ENCODE data around the gene CEP164. TPM values are rescaled to one million over a fixed set of nuclear protein-coding genes. Genes with fewer than 3 reads are reported as not detected.

CEP164 gene
- total RNA-seq, 4 donors from 2014 or later = 3.4 to 9.2 (median 5.8) TPM

DNA sequence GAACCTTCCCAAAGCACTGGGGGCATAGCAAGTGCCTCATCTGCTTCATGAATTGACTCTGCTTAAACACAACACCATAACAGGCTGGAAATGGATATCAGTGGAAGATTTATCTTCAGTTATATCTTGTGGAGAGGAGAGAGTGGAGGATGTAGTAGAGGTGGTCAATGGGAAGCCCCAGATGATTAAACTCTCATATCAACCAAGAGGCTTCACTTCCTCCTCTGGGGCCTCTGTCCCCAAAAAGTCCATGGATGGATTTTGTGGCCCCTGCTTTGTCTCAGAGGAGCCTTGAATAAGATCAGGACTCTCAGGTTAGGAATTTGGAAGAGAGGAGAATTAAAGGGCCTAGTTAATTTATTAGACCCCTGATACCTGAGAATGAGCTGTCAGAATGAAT is 106.1 kb downstream of the CEP164 start:
- intact Hi-C loops (cut with DNase I; ENCODE audit: low total_unique reads) = no loop called here
- Histone ChIP-seq H3K4me1 (no peaks in the 10 kb centered on the region), H3K27ac (no peak overlapping the region), H3K9me3 (no peaks in the 10 kb centered on the region), H3K27me3 (no peaks in the 10 kb centered on the region), H3K36me3 (no peaks in the 10 kb centered on the region), H3K4me3 (no peak overlapping the region)
- no peak for ATAC-seq
- in situ Hi-C loops (cut with MboI; ENCODE audit: low sequenced_read_pairs in 4 of 4) = loop anchor here in 1 of 4 donors (25.0 kb wide), 1 partner anchor 629 kb away; no protein-coding TSS in a partner anchor
- DNase-seq = no peak
- TF ChIP-seq POLR2A (IDR thresholded peaks at IDR 0.05) = no peak
- TF ChIP-seq CTCF (IDR thresholded peaks at IDR 0.05 in 4 of 5, conservative IDR thresholded peaks at IDR 0.05 in 1 of 5) = no peak

GRCh38 chr11:117434481-117434880 is 106.8 kb downstream of the CEP164 start:
- intact Hi-C loops (cut with DNase I; ENCODE audit: low total_unique reads) = no loop called here
- DNase-seq (no peak), ATAC-seq (no peak)
- no peaks in the 10 kb centered on the region for H3K36me3 ChIP-seq
- no peak overlapping the region for H3K4me3 ChIP-seq
- no peaks in the 10 kb centered on the region for H3K4me1 ChIP-seq
- TF ChIP-seq POLR2A (IDR thresholded peaks at IDR 0.05) (no peak), CTCF (IDR thresholded peaks at IDR 0.05 in 4 of 5, conservative IDR thresholded peaks at IDR 0.05 in 1 of 5) (no peak)
- no peaks in the 10 kb centered on the region for H3K27me3 ChIP-seq
- no peak overlapping the region for H3K27ac ChIP-seq
- in situ Hi-C loops (cut with MboI; ENCODE audit: low sequenced_read_pairs in 4 of 4) = loop anchor here in 1 of 4 donors (25.0 kb wide), 1 partner anchor 628 kb away; no protein-coding TSS in a partner anchor
- H3K9me3 ChIP-seq = no peaks in the 10 kb centered on the region

DNA sequence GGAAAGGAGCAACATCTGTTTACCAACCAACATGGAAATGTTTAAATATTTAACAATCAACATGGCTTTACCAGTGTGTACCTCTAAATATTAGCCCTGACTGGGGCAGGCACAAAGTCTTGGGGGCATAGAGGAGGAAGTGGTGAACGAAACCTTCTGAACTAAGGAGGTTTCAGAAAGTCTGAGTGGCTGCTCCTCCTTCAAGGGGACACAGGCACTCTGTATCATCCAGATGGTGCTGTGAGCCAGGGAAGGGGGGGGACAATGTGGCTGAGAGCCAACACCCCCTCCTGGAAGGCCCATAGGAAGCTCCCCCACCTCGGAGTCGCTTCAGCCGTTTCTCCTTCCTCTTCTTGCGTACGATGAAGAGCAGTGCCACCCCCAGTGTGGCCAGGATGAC is 107.7 kb downstream of the CEP164 start:
- H3K9me3 ChIP-seq = no peaks in the 10 kb centered on the region
- H3K27me3 ChIP-seq = no peaks in the 10 kb centered on the region
- DNase-seq (no peak), ATAC-seq (no peak)
- no peak overlapping the region for H3K27ac ChIP-seq
- no peaks in the 10 kb centered on the region for H3K36me3 ChIP-seq
- no peak overlapping the region for H3K4me3 ChIP-seq
- H3K4me1 ChIP-seq = no peaks in the 10 kb centered on the region
- in situ Hi-C loops (cut with MboI; ENCODE audit: low sequenced_read_pairs in 4 of 4) = loop anchor here in 1 of 4 donors (25.0 kb wide), 1 partner anchor 627 kb away; no protein-coding TSS in a partner anchor
- TF ChIP-seq CTCF (IDR thresholded peaks at IDR 0.05 in 4 of 5, conservative IDR thresholded peaks at IDR 0.05 in 1 of 5) (no peak), POLR2A (IDR thresholded peaks at IDR 0.05) (no peak)
- intact Hi-C loops (cut with DNase I; ENCODE audit: low total_unique reads) = no loop called here

DNA sequence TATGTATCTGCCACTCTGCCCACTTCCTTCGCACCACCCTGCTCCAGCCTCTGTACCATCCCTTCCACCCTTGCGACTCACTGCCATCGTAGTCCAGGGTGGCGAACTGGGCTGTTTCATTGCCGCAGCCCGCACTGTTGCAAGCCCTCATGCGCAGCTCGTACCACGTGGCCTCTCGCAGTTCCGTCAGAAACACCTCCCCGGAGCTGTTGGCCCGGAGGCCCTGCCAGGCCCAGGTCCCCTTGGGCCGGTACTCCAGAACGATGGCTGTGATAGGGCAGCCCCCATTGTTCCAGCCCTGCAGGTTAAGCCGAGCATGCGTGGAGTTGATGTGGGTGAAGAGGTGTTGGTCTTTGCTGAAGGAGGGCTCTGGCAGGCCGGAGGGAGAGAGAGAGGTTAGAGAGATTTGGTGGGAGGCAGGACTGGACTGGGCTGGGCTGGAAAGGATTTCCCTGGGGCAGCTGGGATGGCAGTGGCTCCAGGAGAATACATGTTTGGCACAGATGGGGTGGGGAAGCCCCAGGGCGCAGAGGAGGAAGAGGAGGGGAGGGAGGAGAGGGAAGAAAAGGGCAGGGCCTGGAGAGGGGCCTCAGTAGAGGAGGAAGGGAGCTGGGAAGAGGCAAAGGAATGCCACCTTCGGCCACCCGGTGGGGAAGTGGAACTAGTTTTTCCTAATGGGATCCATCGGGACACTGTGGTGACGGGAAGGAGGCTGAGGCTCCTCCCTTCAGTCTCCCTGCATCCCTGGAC is 109.6 kb downstream of the CEP164 start:
- Histone ChIP-seq H3K36me3 (no peaks in the 10 kb centered on the region), H3K4me3 (no peak overlapping the region), H3K9me3 (no peaks in the 10 kb centered on the region), H3K27me3 (no peaks in the 10 kb centered on the region), H3K27ac (no peak overlapping the region), H3K4me1 (no peaks in the 10 kb centered on the region)
- intact Hi-C loops (cut with DNase I; ENCODE audit: low total_unique reads) (no loop called here), in situ Hi-C loops (cut with MboI; ENCODE audit: low sequenced_read_pairs in 4 of 4) (loop anchor here in 1 of 4 donors (25.0 kb wide), 1 partner anchor 625 kb away; no protein-coding TSS in a partner anchor)
- DNase-seq (no peak), ATAC-seq (no peak)
- no peak for TF ChIP-seq POLR2A (IDR thresholded peaks at IDR 0.05)
- no peak for TF ChIP-seq CTCF (IDR thresholded peaks at IDR 0.05 in 4 of 5, conservative IDR thresholded peaks at IDR 0.05 in 1 of 5)

Data from gastrocnemius medialis (tissue), 4 donors.